Osteoblast (primary cell): ENCODE data around the gene STK32B. TPM values are rescaled to one million over a fixed set of nuclear protein-coding genes. Genes with fewer than 3 reads are reported as not detected.

Source experiments
- DNase-seq: peaks from one replicate; pipeline ENCODE4 v3.0.0; 2011; ENCODE audit warnings: low spot score, mixed read lengths; ENCODE audit not compliant: insufficient read length; ENCODE audit errors: missing footprints
- H2AFZ ChIP-seq: 2 replicates; pipeline ENCODE4 v1.6.0; 2011; ENCODE audit warnings: mild to moderate bottlenecking, low read length
- H3K27ac ChIP-seq: 2 replicates; pipeline ENCODE4 v1.5.1; 2011; ENCODE audit warnings: mild to moderate bottlenecking, low read depth, low read length, moderate library complexity
- H3K27me3 ChIP-seq: 2 replicates; pipeline ENCODE4 v1.6.0; 2012; ENCODE audit warnings: mild to moderate bottlenecking, control low read depth, inconsistent platforms, low read length, moderate library complexity; ENCODE audit not compliant: insufficient read depth
- H3K36me3 ChIP-seq: 2 replicates; pipeline ENCODE4 v1.5.1; 2011; ENCODE audit warnings: mild to moderate bottlenecking, low read length, control low read depth, moderate library complexity; ENCODE audit not compliant: insufficient read depth
- H3K4me1 ChIP-seq: 2 replicates; pipeline ENCODE4 v1.5.1; 2011; ENCODE audit warnings: mild to moderate bottlenecking, low read length, control low read depth, moderate library complexity; ENCODE audit not compliant: insufficient read depth
- H3K4me2 ChIP-seq: 2 replicates; pipeline ENCODE4 v1.6.0; 2011; ENCODE audit warnings: mild to moderate bottlenecking, low read length; ENCODE audit not compliant: insufficient read depth
- H3K4me3 ChIP-seq: fragments of 200-600 bp; sonication (generic); 3 replicates; pipeline ENCODE4 v1.5.1; 2012; ENCODE audit warnings: mild to moderate bottlenecking, low read length, inconsistent platforms; ENCODE audit not compliant: insufficient read depth
- H3K79me2 ChIP-seq: 2 replicates; pipeline ENCODE4 v1.6.0; 2012; ENCODE audit warnings: mild to moderate bottlenecking, low read length, control low read depth, inconsistent platforms; ENCODE audit not compliant: insufficient read depth
- H3K9me3 ChIP-seq: 2 replicates; pipeline ENCODE4 v1.5.1; 2011; ENCODE audit warnings: low read depth, low read length, control low read depth
- H4K20me1 ChIP-seq: 2 replicates; pipeline ENCODE4 v1.6.0; 2012; ENCODE audit warnings: mild to moderate bottlenecking, low read length, control low read depth; ENCODE audit not compliant: insufficient read depth
- CTCF ChIP-seq: IDR thresholded peaks from 2 replicates; pipeline ENCODE4 v1.5.1; 2011; ENCODE audit warnings: mild to moderate bottlenecking, low read depth, low read length, moderate library complexity; ENCODE audit errors: extremely low read depth
- total RNA-seq: library from RNA; depleted of rRNA; stranded (reverse); fragments of >200 nt; gene quantifications from 2 replicates; pipeline ENCODE4 v1.2.3, GENCODE V29; 2012

STK32B gene
- total RNA-seq, 1 donor, result 1.1 TPM

GRCh38 chr4:5470318-5471198 lies 419.3 kb downstream of the STK32B start:
- H2AFZ ChIP-seq, result no peak overlapping the region
- H3K36me3 ChIP-seq, result no peaks in the 10 kb centered on the region
- no peaks in the 10 kb centered on the region for H3K79me2 ChIP-seq
- H3K9me3 ChIP-seq, result no peaks in the 10 kb centered on the region
- no peaks in the 10 kb centered on the region for H3K27me3 ChIP-seq
- DNase-seq, result peak; percentile 53
- H3K4me3 ChIP-seq, result no peak overlapping the region
- H3K4me2 ChIP-seq, result no peak overlapping the region
- H3K4me1 ChIP-seq, result no peaks in the 10 kb centered on the region
- no peaks in the 10 kb centered on the region for H4K20me1 ChIP-seq
- no peak overlapping the region for H3K27ac ChIP-seq
- no peak for TF ChIP-seq CTCF

GRCh38 chr4:5471206-5471605 lies 419.9 kb downstream of the STK32B start:
- no peaks in the 10 kb centered on the region for H3K4me1 ChIP-seq
- no peaks in the 10 kb centered on the region for H3K9me3 ChIP-seq
- H3K4me2 ChIP-seq, result no peak overlapping the region
- H3K79me2 ChIP-seq, result no peaks in the 10 kb centered on the region
- no peak overlapping the region for H2AFZ ChIP-seq
- no peaks in the 10 kb centered on the region for H3K27me3 ChIP-seq
- H4K20me1 ChIP-seq, result no peaks in the 10 kb centered on the region
- no peak for TF ChIP-seq CTCF
- H3K36me3 ChIP-seq, result no peaks in the 10 kb centered on the region
- no peak for DNase-seq
- no peak overlapping the region for H3K4me3 ChIP-seq
- no peak overlapping the region for H3K27ac ChIP-seq

- Histone ChIP-seq H3K36me3 (no peaks in the 10 kb centered on the region), H3K4me1 (no peaks in the 10 kb centered on the region), H4K20me1 (no peaks in the 10 kb centered on the region), H3K27ac (no peak overlapping the region), H2AFZ (no peak overlapping the region), H3K4me2 (no peak overlapping the region), H3K9me3 (no peaks in the 10 kb centered on the region), H3K4me3 (no peak overlapping the region), H3K79me2 (no peaks in the 10 kb centered on the region), H3K27me3 (no peaks in the 10 kb centered on the region)
- TF ChIP-seq CTCF, result no peak
- peak; percentile 58 for DNase-seq
These were observed 420.4 kb downstream of the STK32B start for GRCh38 chr4:5471691-5472090.

- Histone ChIP-seq H3K36me3 (no peaks in the 10 kb centered on the region), H3K4me1 (no peaks in the 10 kb centered on the region), H3K27ac (no peak overlapping the region), H3K9me3 (no peaks in the 10 kb centered on the region), H2AFZ (no peak overlapping the region), H3K4me2 (no peak overlapping the region), H3K79me2 (no peaks in the 10 kb centered on the region), H3K4me3 (no peak overlapping the region), H4K20me1 (no peaks in the 10 kb centered on the region), H3K27me3 (no peaks in the 10 kb centered on the region)
- no peak for TF ChIP-seq CTCF
- no peak for DNase-seq
These were observed 420.9 kb downstream of the STK32B start for GRCh38 chr4:5472160-5472591.
